Fibroblast of gingiva (primary cell): ENCODE results near the gene UHRF1.
"Not testable (repeated sequence)": the region's sequence is repeated elsewhere in the genome, so short reads cannot be mapped to it uniquely, and the experiment has no call there.

Source experiments
- DNase-seq: peaks from one replicate; pipeline ENCODE4 v3.0.0-alpha.2; 2011; ENCODE audit warnings: low read depth

UHRF1 gene

GRCh38 chr19:4909156-4909896, at the start of gene UHRF1:
TSS of gene UHRF1 (plus strand) at chr19:4909501. CDS start at chr19:4910886, 1,385 bp downstream.
- no peak for DNase-seq

DNA sequence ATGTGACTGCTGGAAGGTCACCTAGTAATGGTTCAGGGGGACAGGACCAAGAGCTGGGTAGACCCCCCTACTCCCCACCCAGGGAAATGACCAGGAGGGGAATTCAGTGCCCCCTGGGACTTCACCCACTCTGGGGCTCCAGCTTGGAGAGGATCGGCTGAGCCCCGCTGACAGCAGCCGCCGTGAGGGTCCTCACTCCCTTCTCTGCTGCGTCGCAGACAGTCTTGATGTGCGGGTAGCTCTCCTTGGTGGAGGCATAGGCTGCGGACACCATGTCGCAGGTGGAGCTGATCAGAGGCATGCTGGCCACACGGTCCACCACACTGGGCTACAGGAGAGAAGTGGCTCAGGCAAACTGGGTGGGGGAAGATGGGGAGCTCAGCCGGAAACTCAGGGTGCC, 49.6 kb upstream of the UHRF1 start:
- no peak for DNase-seq

DNA sequence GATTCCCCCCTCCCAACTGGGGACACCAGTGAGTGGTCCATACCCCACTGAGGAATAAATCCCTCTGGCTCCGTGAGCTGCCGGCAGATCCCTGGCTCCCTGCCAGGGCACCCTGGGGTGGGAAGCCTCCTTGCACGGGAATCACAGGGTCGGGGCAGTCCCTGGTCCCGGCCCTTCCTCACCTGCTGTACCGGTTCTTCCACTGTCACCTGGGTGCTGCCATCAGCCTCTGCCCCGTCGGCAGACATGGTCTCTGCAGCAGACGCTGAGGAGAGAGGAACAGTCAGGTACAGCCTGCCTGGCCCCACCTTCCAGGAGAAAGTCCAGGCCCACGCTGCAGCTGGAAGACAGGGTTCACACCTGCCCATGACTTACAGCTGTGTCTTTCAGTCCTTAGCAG, 48.2 kb upstream of the UHRF1 start:
- DNase-seq = no peak

DNA sequence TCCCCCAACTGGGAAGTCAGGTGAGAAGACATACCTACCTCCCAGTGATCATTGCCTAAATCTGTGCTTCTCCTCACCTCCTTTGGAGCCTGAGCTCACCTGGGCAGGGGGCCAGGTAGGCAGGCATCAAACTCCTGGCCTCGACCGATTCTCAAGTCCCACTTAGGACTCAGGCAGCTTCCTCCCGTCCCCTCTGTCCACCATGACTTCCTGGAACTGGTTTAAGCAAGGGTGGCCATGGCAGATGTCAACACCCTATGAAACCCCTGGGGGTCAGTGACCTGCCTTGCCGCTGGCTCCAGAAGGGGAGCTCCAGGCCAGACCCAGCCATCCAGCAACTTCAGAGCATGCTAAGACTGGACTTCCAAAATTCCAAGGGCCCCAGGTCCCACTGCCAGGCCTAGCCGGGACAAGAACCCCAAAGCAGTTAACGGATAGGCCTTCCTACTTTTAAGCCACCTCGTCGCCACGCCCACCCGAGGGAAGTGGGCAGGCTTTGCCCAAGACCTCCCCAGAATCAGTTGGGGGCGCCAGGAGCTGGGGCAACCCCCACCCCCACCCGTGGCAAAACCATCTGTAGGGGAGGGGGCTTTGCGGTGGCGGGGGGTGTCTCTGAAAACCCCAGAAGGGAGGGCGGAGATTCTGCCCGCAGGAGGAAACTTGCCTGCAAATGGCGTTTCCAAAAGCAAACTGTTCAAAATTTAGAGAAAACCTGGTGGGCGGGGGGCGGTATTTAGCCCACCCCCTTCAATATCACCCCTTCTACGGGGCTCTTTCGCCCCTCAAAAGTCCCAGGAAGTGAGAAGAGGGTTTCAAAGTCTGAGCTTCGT, 42.5 kb upstream of the UHRF1 start:
- peak; percentile 51 for DNase-seq

DNA sequence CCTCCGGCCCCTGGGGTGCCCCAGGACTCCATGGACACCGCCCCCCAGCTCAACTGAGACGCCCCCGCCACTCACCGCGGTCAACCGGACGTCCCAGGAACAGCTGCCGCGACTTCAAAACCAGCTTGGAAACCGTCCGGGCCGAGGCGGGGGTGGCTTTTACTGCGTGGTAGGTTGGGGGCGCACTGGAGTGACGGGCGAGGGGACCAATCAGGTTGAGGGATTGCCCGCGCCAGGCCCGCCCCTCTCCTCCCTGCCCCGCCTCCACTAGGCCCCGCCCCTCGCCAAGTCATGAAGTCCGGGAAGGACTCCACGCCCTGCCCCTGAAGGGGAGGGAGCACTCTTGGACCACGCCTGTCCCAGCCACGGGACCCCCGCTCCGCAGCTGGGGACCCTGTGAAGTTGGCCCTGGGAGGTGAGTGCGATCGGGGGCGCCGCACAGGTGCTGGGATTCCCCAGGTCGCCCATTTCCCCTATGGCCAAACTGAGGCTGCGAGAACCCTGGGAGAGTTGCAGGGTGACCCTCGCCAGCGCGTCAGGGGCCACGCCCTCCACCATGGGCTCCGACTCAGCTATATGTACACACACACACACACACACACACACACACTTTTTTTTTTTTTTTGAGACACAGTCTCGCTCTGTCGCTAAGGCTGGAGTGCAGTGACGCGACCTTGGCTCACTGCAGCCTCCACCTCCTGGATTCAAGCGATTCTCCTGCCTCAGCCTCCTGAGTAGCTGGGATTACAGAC, 41.6 kb upstream of the UHRF1 start, which contains the start of gene PLIN3:
PLIN3 (minus strand) TSS at position 134 of the 752 bp plus-strand sequence. CDS start 6,273 bp downstream, outside the sequence.
- DNase-seq = peak; percentile 96

DNA sequence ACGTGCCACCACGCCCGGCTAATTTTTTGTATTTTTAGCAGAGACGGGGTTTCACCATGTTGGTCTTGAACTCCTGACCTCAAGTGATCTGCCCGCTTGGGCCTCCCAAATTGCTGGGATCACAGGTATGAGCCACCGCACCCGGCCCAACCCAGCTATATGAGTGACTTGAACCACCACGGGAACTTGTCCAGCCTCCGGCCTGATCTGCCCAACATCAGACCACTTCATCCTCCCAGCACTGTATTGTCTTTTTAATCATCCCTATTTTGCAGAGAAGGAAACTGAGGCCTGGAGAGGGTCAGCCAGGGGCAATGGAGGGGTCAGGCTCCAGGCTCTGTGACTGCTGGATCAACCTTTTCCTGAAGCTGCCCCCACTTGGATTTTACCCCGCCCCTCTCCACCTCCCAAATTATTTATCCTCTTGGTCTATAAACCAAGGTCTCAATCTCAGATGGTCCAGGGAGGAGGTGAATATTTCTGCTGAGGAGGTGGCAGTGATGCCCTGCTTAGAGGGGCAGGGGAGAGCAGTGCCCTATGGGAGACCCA, 40.9 kb upstream of the UHRF1 start:
- DNase-seq = no peak

DNA sequence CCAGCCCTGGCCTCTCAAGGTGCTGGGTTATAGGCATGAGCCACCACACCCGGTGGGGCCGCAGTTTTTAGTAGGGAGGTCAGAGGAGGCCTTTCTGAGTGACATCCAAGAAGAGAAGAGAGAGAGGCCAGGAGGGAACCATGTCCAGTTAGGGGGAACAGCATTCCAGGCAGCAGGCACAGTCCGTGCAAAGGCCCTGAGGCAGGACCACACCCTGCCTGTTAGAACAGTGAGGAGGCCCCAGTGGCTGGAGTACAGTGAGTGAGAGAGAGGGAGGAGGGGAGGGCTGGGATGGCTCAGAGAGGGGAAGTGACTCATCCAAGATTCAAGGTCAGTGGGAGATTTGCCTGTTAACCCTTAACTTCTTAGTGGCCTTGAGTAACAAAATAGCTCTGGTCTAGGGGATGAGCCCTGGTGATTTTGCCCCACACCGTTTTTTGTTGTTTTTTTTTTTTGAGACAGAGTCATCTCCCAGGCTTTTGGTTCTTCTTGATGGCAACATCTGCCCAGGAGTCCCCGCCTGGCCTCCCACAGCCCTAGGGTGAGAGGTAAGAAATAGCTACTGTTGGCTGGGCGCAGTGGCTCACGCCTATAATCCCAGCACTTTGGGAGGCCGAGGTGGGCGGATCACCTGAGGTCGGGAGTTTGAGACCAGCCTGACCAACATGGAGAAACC, 39.1 kb upstream of the UHRF1 start:
- DNase-seq = peak; percentile 91

DNA sequence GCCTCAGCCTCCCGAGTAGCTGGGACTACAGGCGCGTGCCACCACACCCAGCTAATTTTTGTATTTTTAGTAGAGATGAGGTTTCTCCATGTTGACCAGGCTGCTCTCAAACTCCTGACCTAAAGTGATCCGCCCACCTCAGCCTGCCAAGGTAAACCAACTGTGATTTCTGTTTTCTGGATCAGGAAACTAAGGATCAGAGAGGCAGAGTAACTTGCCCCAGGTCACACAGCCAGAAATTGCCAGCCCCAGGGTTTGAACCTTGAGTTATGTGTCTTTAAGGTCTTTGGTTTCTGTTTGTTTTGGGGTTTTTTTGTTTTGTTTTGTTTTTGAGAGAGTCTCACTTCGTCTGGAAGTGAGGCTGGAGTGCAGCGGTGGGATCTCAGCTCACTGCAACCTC, 37.6 kb upstream of the UHRF1 start:
- DNase-seq = no peak

- DNase-seq = no peak
These were observed 35.4 kb upstream of the UHRF1 start for GRCh38 chr19:4873930-4874329.

DNA sequence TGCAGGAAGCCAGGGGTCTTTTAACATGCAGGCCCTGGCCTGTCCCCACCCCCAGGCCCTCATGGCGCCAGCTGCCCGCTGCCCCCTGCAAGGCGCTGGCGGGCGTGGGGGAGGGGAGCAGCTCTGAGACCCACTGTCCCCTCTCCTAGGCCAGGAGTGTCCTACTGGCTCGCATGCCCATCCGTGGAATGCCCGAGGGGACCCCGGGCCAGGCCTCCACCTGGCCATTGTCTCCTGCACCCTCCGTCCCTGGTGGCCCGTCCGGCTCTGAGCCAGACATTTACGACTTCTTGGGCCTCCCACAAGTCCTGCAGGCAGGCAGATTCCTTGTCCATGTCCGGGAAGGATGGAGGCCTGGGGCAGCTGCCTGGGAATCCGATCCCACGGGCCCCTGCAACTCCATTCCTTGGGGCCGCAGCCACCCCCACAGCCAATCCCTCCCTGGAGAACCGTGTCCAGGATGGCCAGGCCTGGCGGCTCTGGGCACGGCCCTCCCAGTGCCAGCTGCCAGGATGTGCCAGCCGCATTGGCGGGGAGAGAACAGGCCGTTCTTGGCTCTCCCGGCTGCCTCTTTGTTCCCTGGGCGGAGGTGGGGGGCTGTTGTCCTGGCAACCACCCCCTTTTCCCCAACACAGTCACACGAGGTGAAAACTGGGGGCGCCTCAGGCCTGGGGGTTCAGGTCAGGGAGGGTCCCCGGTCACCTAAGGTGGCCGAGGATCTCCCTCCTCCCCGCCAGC, 31.4 kb upstream of the UHRF1 start:
- DNase-seq = peak; percentile 43

GRCh38 chr19:4878491-4878968, 30.8 kb upstream of the UHRF1 start:
- no peak for DNase-seq

DNA sequence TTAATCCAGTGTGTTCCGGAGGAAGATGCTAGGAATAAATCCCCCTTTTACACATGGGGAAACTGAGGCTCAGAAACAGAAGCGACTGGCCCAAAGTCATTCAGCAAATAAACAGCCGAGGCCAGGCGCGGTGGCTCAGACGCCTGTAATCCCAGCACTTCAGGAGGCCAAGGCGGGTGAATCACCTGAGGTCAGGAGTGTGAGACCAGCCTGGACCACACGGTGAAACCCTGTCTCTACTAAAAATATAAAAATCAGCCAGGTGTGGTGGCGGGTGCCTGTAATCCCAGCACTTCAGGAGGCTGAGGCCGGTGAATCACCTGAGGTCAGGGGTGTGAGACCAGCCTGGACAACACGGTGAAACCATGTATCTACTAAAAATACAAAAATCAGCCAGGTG, 30.3 kb upstream of the UHRF1 start:
- no peak for DNase-seq

DNA sequence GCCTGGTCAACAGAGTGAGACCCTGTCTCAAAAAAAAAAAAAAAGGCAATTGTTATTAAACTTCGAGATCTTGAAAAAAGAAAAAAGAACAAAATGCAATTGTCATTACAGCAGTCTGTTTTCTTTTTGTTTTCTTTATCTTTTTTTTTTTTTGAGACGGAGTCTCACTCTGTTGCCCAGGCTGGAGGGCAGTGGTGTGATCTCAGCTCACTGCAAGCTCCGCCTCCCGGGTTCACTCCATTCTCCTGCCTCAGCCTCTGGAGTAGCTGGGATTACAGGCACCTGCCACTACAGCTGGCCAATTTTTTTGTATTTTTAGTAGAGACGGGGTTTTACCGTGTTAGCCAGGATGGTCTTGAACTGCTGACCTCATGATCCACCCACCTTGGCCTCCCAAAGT, 26.4 kb upstream of the UHRF1 start:
- not testable (repeated sequence) for DNase-seq

- not testable (repeated sequence) for DNase-seq
These were observed 24.3 kb upstream of the UHRF1 start for GRCh38 chr19:4884993-4885392.

DNA sequence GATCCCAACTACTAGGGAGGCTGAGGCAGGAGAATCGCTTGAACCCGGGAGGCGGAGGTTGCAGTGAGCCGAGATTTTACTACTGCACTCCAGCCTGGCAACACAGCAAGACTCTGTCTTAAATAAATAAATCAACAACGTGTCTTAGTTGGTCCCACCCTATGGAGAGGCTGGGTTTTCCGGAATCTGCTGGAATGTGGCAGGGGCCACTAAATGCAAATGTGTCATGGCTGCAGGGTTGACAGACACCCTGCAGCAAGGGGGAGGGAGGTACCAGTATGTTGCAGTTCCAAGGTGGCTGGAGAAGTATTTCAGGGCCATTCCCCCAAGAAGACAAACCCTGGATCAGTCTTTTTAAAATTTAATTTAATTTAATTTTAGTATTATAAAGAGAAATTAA, 21.5 kb upstream of the UHRF1 start:
- DNase-seq = not testable (repeated sequence)

DNA sequence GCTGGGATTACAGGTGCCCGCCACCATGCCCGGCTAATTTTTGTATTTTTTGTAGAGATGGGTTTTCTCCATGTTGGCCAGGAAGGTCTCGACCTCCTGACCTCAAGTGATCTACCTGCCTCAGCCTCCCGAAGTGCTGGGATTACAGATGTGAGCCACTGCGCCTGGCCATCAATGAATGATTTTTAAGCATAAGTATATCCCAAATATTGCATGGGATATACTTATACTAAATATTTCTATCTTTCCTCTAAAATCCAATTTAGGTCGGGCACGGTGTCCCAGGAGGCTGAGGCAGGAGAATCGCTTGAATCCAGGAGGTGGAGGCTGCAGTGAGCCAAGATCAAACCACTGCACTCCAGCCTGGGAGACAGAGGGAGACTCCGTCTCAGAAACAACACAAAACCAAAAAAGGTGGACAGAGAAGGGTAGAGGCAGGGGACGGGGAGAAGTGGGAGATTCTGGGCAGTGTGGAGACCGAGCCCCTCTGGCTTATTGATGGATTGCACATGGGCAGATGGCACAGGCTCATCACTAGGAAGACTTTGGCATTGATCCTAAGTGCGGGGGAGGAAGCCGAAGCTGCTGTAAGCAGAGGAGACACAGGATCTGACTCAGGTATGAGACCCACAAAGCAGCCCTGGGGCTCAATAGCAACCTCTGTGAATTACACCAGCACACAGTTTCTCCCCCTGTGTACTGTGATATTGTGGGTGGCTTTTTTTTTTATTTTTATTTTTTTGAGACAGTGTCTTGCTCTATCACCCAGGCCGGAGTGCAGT, 20.1 kb upstream of the UHRF1 start:
- no peak for DNase-seq

DNA sequence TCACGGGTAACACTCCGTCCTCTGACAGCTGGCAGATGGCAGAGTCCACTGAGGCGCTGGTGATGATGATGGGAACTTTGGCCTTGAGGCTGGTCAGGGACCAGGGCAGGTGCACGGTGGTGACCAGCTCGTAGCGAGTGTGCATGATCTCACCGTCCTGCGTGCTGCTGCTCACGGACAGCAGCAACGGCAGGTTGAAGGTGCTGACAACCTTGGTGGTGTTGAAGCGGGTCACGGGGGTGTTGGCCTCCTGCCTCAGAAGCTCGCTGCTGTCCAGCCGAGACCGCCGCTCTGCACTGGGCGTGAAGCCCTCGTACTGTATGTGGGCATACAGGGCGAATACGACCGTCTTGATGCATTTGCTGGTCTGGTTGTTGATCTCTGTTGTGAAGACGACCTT, 18.2 kb upstream of the UHRF1 start:
- no peak for DNase-seq

DNA sequence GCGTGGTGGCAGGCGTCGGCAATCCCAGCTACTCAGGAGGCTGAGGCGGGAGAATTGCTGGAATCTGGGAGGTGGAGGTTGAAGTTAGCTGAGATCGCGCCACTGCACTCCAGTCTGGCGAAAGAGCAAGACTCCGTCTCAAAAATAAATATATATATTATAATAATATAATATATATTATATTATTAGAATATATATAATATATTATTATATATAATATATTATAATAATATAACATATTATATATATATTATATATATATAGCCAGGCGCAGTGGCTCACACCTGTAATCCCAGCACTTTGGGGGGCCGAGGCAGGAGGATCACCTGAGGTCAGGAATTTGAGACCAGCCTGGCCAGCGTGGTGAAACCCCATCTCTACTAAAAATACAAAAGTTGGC, 16.3 kb upstream of the UHRF1 start:
- not testable (repeated sequence) for DNase-seq

DNA sequence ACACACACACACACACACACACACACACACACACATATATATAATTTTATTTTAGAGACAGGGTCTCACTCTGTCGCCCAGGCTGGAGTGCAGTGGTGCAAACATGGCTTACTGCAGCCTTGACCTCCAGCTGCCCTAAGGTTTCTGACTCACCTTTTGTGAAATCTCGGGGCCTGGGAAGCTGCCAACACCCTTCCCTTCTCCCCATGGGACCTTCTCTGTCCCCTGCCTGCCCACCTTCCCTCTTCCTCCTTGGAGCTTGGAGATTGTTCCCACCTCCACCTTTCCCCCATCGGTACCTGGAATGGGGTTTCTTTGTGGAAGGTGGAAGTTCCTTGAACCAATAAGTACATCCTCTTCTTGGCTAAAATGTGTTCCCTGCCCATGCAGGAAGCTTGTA, 12.9 kb upstream of the UHRF1 start:
- no peak for DNase-seq

DNA sequence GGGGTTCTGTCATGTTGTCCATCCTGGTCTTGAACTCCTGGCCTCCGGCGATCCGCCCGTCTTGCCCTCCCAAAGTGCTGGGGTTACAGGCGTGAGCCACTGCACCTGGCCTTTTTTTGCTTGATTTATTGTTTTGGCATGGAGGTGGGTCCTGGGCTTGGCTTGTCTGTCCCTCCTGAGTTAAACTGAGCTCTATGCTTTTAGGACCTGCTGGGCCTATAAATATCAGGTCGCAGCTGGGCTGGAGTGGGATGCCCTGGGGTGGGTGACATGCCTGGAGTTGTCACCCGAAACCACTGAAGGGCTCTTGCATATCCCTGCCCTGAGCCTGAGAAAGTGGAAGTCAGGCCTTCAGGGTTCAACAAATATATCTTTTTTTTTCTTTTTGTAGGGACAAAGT, 12.2 kb upstream of the UHRF1 start:
- no peak for DNase-seq
